Stimulated activated CD8-positive, alpha-beta memory T cell treated with anti-CD3 and anti-CD28 coated beads, Interleukin-2, amount 100 ng/mL, for 48 hours (primary cell): ENCODE measurements around the gene PCYOX1L.
"Not testable (repeated sequence)": the region's sequence is repeated elsewhere in the genome, so short reads cannot be mapped to it uniquely, and the experiment has no call there.

ENCODE experiments used
- DNase-seq, 2 donors: peaks; one replicate each; pipeline ENCODE4 v3.0.0-alpha.2; 2020; ENCODE audit warnings: low read depth in 2 of 2

The PCYOX1L gene

GRCh38 chr5:149383399-149383798, 25.6 kb downstream of the PCYOX1L start:
- no peak for DNase-seq

GRCh38 chr5:149386166-149386565, 28.3 kb downstream of the PCYOX1L start:
- no peak for DNase-seq

GRCh38 chr5:149387081-149387631, 29.3 kb downstream of the PCYOX1L start:
- no peak for DNase-seq

- DNase-seq = no peak
Observed at GRCh38 chr5:149387982-149388381, 30.1 kb downstream of the PCYOX1L start.

GRCh38 chr5:149388498-149389190, 30.8 kb downstream of the PCYOX1L start:
- DNase-seq = no peak

GRCh38 chr5:149389552-149390495, 32.0 kb downstream of the PCYOX1L start:
- no peak for DNase-seq

- DNase-seq = not testable (repeated sequence)
Observed at GRCh38 chr5:149391076-149391475, 33.2 kb downstream of the PCYOX1L start.

GRCh38 chr5:149391524-149391923, 33.7 kb downstream of the PCYOX1L start:
- DNase-seq = no peak

- DNase-seq = no peak
Observed at GRCh38 chr5:149392718-149393117, 34.9 kb downstream of the PCYOX1L start.

- not testable (repeated sequence) for DNase-seq
Observed at GRCh38 chr5:149394996-149395395, 37.1 kb downstream of the PCYOX1L start.

- no peak for DNase-seq
Observed at GRCh38 chr5:149397530-149397929, 39.7 kb downstream of the PCYOX1L start.

- not testable (repeated sequence) for DNase-seq
Observed at GRCh38 chr5:149398747-149399266, 41.0 kb downstream of the PCYOX1L start.

GRCh38 chr5:149399775-149400174, 41.9 kb downstream of the PCYOX1L start:
- DNase-seq = no peak

GRCh38 chr5:149400304-149400703, 42.5 kb downstream of the PCYOX1L start:
- no peak for DNase-seq

- no peak for DNase-seq
Observed at GRCh38 chr5:149401051-149401450, 43.2 kb downstream of the PCYOX1L start.

- DNase-seq = no peak
Observed at GRCh38 chr5:149402291-149402690, 44.4 kb downstream of the PCYOX1L start.

- DNase-seq = no peak
Observed at GRCh38 chr5:149403923-149404745, 46.3 kb downstream of the PCYOX1L start.

- no peak for DNase-seq
Observed at GRCh38 chr5:149404746-149405549, 47.1 kb downstream of the PCYOX1L start.

- DNase-seq = no peak
Observed at GRCh38 chr5:149405550-149406202, 47.8 kb downstream of the PCYOX1L start.
